LNCaP clone FGC (cell line): Measurements from ENCODE around the gene CELF6.

Source experiments
- DNase-seq: peaks from one replicate; pipeline ENCODE4 v3.0.0-alpha.2; 2011; ENCODE audit warnings: low read depth
- H3K4me3 ChIP-seq: 2 replicates; pipeline ENCODE4 v1.5.1; 2011; ENCODE audit warnings: mild to moderate bottlenecking, low read depth, low read length, control low read depth
- CTCF ChIP-seq: IDR thresholded peaks from 2 replicates; pipeline ENCODE4 v1.5.1; 2012; ENCODE audit warnings: mild to moderate bottlenecking; ENCODE audit not compliant: control insufficient read depth, insufficient read depth; ENCODE audit errors: extremely low read depth

CELF6 gene

DNA sequence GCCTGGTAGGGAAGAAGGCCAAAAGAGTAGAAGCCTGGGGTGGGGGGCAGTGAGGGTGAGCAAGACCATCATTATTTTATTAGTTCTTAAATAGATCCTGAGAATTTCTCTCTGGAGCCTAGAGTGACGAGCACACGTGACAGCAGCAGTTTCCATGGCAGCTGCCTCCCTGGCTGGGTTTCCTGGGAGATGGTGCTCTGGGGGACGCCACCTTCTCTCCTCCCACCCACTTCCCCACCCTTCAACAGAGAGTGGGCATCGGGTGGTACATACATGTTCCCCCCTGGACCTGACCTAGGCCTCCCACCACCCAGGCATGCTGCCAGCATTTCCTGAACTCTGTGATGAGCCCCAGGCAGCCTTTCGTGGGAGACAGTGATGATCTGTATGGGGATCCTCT, 12.9 kb downstream of the CELF6 start:
- no peak for DNase-seq
- TF ChIP-seq CTCF, result no peak
- no peak overlapping the region for H3K4me3 ChIP-seq

GRCh38 chr15:72306211-72306785, 13.7 kb downstream of the CELF6 start:
- no peak for DNase-seq
- no peak overlapping the region for H3K4me3 ChIP-seq
- TF ChIP-seq CTCF, result no peak

DNA sequence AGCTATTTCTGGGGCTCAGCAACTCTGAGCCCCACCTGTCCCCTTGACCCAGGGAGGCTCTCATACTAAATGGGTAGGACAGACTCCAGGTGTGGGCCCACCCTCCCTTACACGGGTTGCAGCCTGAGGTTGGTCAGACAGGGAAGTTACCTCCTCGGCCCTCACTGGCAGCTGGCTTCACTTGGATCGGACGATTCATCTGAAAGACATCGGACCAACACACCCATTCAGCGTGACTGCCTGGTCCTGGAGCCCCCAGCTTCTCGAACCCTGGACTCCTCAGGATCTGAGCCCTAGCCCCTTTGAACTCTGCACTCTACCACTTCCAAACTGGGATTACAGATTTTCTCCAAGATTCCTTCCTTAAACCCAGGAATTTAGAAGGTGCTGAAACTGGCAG, 15.4 kb downstream of the CELF6 start:
- no peak for DNase-seq
- no peak for TF ChIP-seq CTCF
- no peak overlapping the region for H3K4me3 ChIP-seq

DNA sequence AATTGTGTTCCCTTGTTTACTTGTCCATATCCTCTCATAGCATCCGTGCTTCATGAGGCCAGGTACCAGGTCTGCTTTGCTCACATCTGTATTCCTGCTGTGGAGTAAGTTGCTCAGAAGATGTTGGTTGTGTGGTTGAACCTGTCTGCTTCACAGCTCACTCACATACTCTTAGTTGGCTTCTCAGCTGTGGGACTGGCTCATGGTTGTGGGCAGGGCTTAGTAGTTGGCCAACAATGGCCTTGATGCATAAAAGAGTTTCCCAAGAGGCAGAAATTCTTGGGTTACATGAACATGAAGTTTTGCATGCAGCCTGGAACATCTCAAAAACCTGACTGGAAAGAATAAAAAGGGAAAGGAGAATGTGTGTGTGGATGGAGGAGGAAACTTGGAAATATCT, 17.0 kb downstream of the CELF6 start:
- H3K4me3 ChIP-seq, result no peak overlapping the region
- no peak for DNase-seq
- no peak for TF ChIP-seq CTCF

DNA sequence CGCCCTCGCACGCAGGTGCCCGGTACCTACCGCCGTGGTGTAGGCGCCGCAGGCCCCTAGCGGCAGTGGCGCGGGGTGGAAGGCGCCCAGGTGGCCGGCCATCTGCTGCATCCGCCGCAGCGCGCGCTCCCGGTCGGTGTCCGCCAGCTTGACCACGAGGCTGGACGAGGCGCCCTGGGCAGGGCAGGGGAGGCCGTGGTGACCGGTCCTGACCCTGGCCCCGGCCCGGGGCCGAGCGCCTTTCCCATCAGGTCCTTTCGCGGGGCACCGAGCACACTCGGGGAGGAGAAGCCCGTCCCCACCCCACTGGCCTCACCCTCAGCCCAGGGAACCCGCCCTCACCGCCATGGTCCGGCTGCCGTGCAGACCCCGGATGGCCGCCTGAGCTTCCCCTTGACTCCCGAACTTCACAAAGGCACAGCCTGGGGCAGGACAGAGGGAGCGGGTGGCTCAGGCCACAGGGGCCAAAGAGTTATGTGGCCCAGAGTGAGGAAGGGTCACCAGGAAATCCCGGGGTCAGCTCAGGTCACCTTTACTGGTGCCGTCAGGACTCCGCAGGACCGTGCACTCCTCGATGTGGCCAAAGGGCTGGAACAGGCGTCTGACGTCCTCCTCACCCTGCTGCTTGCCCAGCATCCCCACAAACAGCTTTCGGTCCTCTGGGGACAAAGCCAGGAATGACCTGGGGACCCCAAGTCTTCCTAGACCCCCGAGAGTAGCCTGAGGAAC, 30.2 kb downstream of the CELF6 start:
- H3K4me3 ChIP-seq, result no peak overlapping the region
- no peak for DNase-seq
- no peak for TF ChIP-seq CTCF

GRCh38 chr15:72288796-72289596, 31.0 kb downstream of the CELF6 start:
- H3K4me3 ChIP-seq, result no peak overlapping the region
- TF ChIP-seq CTCF, result no peak
- no peak for DNase-seq
